GM19395 (cell line): Measurements from ENCODE around the gene HMGXB3.
A peak's percentile ranks its signal among the peaks of the same experiment; 100 is the strongest.

Source experiments
- ATAC-seq: cut with Tn5 transposase; IDR thresholded peaks from one replicate; pipeline ENCODE4 v1.9.1; 2021; ENCODE audit warnings: mild to moderate bottlenecking, moderate library complexity; ENCODE audit not compliant: unreplicated experiment

Gene HMGXB3

GRCh38 chr5:150000256-150000989 is at the start of gene HMGXB3, which contains the start of gene TIGD6:
HMGXB3 (plus strand) TSS chr5:150000739; CDS start chr5:150004853, 4,114 bp downstream.
TIGD6 (minus strand) TSS chr5:150000654; CDS start chr5:149996348, 4,306 bp downstream.
- ATAC-seq = peak; percentile 86

- no peak for ATAC-seq
Observed at GRCh38 chr5:149951138-149951749, 49.3 kb upstream of the HMGXB3 start.

DNA sequence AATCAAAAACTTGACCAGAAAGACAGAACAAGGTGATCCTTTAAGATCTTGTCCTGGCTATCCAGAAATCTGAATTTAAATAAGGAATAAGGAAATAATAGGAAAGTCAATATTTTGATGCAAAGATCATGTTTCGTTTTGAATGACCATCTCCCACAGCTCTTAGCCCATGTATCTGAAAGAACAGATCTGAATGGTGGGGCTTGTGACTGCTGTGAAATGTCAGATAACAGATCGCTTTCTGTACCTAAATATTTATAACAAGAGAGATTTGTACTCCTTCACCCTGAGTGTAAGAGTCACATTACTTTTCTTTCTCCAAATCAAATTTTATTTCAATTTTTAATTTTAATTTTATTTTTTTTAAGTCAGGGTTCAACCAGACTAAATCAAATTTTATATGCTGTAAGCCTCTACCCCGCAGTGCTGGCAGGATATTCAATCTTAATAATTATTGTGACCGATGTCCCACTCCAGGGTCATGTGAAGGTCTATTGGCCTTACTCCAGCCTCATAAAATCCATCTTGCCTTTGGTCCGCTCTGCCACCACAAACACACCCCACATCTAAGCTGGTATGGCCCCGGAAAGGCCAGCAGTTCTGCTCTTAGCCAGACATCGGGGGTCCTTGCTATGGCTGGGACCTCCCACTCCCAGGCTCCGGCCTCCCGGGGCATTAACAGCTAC is 47.0 kb upstream of the HMGXB3 start:
- ATAC-seq = no peak

GRCh38 chr5:149954798-149955197 is 45.7 kb upstream of the HMGXB3 start:
- ATAC-seq = no peak

- ATAC-seq = no peak
Observed at GRCh38 chr5:149956685-149957084, 43.9 kb upstream of the HMGXB3 start.

DNA sequence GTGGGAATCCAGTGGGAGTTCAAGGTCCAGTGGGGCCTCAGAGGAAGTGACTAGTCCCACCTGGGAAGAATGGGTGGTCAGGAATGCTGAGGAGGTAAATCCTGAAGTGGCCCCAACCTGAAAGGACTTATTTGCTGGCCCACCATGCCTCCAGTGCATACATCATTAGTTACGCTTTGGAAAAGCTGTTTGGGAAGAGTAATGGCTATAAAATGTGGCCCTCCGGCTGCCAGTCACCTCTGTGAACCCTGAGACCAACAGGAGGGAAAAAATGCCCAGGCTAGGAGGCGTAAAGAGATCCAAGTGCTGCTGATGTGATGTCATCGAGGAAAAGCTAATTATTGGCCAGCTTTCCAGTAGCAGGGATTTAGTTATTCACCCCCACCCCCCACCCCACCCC is 42.7 kb upstream of the HMGXB3 start:
- no peak for ATAC-seq

GRCh38 chr5:149959406-149960236 is 40.9 kb upstream of the HMGXB3 start:
- peak; percentile 29 for ATAC-seq

GRCh38 chr5:149960272-149961185 is 40.0 kb upstream of the HMGXB3 start, which contains the start of gene SLC26A2:
SLC26A2 (plus strand) TSS chr5:149960758; CDS start chr5:149977653, 16,895 bp downstream.
- ATAC-seq = peak; percentile 97

DNA sequence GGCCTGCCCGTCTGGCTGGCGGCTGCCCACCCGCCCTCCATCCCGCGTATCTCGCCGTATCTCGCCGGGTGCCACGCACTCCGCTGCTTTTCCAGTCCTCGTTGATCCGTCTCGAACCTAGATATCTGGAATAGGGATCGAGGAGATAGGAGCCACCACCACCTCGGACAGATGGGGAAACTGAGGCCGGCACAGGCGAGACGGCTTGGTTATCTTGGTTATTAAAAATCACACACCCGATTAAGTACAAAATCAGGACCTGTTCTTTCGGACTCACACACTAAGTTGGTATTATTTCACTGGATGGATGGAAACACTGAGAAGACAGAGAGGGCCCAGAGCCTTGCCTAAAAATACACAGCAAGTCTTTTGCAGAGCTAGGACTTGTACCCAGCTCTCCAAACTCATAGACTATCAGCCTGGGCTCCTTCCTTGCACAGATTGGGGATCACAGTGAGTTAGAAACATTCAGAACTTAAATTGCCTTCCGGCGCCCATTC is 39.3 kb upstream of the HMGXB3 start:
- no peak for ATAC-seq

DNA sequence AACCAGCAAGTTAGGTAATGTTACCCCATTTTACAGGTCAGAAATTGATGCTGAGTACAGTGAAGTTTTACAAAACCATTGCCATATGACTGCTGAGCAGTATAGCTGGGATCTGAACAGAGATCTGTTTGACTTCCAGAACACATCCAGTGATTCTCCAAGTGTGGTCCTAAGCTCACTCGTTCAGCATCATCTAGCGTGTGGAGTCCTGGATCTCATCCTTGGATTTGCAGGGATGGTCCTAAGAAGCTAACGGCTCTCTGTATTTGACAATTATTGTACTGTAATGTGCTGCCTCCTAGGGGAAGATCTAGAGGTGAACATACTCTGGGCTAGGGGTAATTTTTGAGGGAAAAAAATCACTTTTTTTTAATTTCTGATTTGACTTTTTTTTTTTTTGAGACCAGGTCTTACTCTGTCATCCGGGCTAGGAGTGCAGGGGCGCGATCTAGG is 38.6 kb upstream of the HMGXB3 start:
- ATAC-seq = no peak

DNA sequence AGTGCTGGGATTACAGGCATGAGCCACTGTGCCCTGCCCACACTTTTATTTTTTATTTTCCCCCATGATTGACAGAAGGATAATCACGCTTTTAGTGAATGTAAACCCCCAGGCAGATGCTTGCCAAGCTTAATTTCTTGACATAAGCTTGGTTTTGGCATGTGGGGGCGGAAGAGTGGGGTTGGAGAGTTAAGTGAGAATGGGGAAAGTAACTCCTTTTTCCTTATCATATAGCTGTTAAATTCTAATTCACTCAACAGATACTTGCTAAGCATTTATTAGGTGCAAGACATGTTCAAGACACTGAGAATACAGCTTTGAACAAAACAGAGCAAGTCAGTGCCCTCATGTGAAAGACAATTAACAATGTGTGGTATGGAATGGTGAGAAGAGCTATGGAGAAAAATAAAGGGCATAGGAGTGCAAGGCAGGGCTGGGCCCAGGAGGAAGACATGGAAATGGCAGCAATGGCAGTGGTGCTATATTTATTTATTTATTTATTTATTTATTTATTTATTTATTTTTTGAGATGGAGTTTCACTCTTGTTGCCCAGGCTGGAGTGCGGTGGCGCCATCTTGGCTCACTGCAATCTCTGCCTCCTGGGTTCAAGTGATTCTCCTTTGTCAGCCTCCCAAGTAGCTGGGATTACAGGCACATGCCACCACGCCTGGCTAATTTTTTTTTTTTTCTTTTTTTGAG is 37.8 kb upstream of the HMGXB3 start:
- ATAC-seq = no peak

GRCh38 chr5:149963729-149964128 is 36.8 kb upstream of the HMGXB3 start:
- no peak for ATAC-seq

GRCh38 chr5:149966946-149967345 is 33.6 kb upstream of the HMGXB3 start:
- no peak for ATAC-seq

GRCh38 chr5:149969181-149969930 is 31.2 kb upstream of the HMGXB3 start:
- ATAC-seq = no peak

GRCh38 chr5:149975409-149975808 is 25.1 kb upstream of the HMGXB3 start:
- no peak for ATAC-seq

- ATAC-seq = no peak
Observed at GRCh38 chr5:149979896-149980295, 20.6 kb upstream of the HMGXB3 start.

DNA sequence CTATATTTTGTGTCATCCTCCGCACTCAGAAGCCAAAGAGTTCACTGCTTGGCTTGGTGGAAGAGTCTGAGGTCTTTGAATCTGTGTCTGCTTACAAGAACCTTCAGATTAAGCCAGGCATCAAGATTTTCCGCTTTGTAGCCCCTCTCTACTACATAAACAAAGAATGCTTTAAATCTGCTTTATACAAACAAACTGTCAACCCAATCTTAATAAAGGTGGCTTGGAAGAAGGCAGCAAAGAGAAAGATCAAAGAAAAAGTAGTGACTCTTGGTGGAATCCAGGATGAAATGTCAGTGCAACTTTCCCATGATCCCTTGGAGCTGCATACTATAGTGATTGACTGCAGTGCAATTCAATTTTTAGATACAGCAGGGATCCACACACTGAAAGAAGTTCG is 19.3 kb upstream of the HMGXB3 start:
- ATAC-seq = no peak

DNA sequence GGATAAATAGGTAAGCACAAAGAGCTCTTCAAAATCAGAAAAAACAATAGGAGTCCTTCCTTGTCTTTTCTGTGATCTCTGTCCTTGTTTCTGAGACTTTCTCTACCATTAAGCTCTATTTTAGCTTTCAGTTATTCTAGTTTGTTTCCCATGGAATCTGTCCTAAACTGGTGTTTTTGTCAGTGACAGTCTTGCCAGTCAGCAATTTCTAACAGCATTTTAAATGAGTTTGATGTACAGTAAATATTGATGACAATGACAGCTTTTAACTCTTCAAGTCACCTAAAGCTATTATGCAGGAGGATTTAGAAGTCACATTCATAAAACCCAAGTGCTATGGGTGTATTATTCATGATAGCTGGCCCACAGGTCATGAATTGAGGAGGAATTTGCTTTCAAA is 18.0 kb upstream of the HMGXB3 start:
- no peak for ATAC-seq
